Astrocyte of the spinal cord (primary cell): ENCODE measurements around the gene TMEM74B.

Experiments used
- DNase-seq: peaks from one replicate; pipeline ENCODE4 v3.0.0; 2011; ENCODE audit warnings: low read depth, low spot score
- H3K4me3 ChIP-seq: 2 replicates; pipeline ENCODE4 v1.5.1; 2011; ENCODE audit warnings: low read depth, mild to moderate bottlenecking, low read length, moderate library complexity
- CTCF ChIP-seq: IDR thresholded peaks from 2 replicates; pipeline ENCODE4 v1.5.1; 2012; ENCODE audit warnings: low read depth, mild to moderate bottlenecking, low read length, inconsistent platforms
- in situ Hi-C: cut with HindIII; loops from 2 replicates; pipeline ENCODE4 v1.10.0; 2017; ENCODE audit warnings: low sequenced_read_pairs

Gene TMEM74B

DNA sequence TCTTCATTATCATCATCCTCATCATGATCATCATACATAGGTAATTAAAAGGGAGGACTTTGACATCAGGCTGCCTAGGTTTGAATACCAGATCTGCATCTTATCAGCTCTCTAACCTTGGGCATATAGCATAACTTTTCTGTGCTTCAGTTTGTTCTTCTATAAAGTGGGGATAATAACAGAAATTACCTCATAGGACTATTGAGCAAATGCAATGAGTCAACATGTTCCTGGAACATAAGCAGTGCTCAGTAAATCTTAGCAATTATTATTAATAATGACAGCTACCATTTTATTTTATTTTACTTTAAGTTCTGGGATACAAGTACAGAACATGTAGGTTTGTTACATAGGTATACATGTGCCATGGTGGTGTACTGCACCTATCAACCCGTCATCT, 25.7 kb upstream of the TMEM74B start:
- DNase-seq, result no peak
- no peak overlapping the region for H3K4me3 ChIP-seq
- TF ChIP-seq CTCF, result no peak
- in situ Hi-C loops, result no loop called here

- no peak overlapping the region for H3K4me3 ChIP-seq
- no peak for DNase-seq
- TF ChIP-seq CTCF, result peak; percentile 42
- in situ Hi-C loops, result no loop called here
Observed at GRCh38 chr20:1209447-1210387, 24.9 kb upstream of the TMEM74B start.

DNA sequence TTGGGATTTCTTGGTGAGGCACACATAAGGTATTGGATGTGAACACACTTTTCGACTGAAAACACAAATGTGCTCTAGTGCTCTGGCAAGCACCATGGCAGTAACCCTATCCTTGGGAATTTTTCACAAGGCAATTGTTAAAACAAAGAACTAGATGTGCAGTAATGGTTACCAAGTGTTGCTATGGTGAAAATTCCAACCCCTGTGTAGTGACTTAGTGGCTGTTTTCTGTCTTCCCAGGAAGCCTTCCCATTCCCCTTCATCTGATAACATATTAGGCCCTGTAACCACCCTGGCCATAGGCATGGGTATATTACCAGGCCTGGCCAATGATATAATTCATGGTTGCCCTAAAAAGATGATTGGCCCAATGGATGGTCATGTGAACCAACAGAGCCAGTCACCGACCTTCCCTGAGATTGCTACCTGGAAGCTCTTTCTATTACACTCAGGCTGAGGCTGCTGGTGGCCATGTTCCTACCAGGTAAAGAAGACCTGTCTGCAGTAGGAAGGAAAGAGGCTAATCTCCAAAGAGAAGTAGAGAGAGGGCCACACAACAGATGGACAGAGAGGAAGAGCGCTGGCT, 22.6 kb upstream of the TMEM74B start:
- no peak overlapping the region for H3K4me3 ChIP-seq
- no peak for DNase-seq
- TF ChIP-seq CTCF, result no peak
- in situ Hi-C loops, result no loop called here

GRCh38 chr20:1206366-1207148, 21.8 kb upstream of the TMEM74B start:
- in situ Hi-C loops, result no loop called here
- TF ChIP-seq CTCF, result no peak
- no peak for DNase-seq
- H3K4me3 ChIP-seq, result no peak overlapping the region

DNA sequence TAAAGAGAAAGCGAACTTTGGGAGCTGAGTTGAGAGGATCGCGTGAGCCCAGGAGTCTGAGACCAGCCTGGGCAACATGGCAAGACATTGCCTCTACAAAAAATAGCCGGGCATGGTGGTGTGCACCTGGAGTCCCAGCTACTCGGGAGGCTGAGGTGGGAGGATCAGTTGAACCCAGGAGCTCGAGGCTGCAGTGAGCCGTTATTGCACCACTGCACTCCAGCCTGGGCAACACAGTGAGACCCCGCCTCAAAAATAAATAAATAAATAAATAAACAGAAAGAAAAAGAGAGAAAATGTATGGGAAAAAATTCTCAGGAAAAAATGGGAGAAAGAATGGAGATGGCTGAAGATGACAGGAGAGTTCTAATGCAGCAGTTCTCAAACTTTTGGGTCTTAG, 21.0 kb upstream of the TMEM74B start:
- TF ChIP-seq CTCF, result no peak
- DNase-seq, result no peak
- in situ Hi-C loops, result no loop called here
- no peak overlapping the region for H3K4me3 ChIP-seq

- TF ChIP-seq CTCF, result no peak
- no peak for DNase-seq
- in situ Hi-C loops, result no loop called here
- H3K4me3 ChIP-seq, result no peak overlapping the region
Observed at GRCh38 chr20:1204576-1204975, 19.8 kb upstream of the TMEM74B start.
